GM19395 (cell line): ENCODE data around the gene SNRNP35.
"Not testable (repeated sequence)": the region's sequence is repeated elsewhere in the genome, so short reads cannot be mapped to it uniquely, and the experiment has no call there.

Experiments used
- ATAC-seq: cut with Tn5 transposase; IDR thresholded peaks from one replicate; pipeline ENCODE4 v1.9.1; 2021; ENCODE audit warnings: mild to moderate bottlenecking, moderate library complexity; ENCODE audit not compliant: unreplicated experiment

Gene SNRNP35

DNA sequence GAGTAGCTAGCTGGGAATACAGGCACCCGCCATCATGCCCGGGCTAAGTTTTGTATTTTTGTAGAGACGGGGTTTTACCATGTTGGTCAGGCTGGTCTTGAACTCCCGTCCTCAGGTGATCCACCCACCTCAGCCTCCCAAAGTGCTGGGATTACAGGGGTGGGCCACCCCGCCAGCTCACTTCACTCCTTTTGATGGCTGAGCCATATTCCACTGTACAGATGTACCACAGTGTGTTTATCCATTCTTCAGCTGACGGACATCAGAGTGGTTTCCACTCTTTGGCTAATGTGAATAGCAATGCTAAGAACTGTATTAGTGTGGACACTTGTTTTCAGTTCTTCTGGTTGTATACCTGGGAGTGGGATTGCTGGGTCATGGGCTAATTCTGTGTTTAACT, 29.5 kb downstream of the SNRNP35 start:
- no peak for ATAC-seq

DNA sequence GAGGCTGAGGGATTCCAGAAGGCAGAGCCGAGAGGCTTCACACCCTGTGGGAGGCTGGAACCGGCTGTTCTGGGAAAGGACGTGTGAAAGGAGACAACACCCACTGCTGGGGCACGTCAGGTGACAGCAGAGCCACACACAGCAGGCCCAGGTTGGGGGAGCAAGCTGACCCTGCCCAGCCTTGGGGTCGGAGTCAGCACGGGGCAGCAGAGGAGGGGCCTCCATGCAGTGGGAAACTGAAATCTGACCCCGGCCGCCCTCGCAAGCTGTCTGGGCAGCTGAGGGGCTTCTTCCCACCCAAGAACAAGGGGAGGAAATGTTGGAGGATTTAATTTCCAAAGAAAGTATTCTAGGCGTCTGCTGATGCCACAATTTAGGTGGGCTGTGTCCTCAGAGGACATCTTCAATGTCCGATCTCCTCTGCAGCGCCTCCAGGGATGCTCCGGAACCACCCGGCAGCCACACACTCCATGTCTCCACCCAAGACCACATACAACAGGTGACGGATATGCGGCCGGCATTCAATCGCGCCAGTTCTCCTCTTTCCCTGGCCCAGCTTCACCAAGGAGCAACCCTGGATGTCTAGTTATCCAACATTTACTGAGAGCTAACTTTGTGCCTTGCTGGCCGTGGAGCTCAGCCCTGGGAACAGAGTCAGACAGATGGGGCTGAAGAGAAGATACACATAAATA, 30.7 kb downstream of the SNRNP35 start:
- no peak for ATAC-seq

DNA sequence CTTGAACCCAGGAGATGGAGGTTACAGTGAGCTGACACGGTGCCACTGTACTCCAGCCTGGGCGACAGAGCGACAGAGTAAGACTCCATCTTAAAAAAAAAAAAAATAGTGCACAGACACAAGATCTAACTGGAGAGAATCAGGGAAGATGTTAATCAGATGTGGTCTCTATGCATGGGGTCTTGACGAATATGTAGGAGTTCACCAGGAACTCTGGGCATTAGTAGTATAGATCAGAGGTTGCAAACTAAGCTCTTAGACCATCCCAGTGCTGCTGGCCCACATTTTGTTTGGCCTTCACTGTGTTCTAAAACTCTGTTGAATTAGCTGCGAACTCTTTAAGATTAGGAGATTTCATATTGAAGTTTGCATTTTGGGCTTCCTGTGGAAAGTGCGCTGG, 31.6 kb downstream of the SNRNP35 start:
- no peak for ATAC-seq

DNA sequence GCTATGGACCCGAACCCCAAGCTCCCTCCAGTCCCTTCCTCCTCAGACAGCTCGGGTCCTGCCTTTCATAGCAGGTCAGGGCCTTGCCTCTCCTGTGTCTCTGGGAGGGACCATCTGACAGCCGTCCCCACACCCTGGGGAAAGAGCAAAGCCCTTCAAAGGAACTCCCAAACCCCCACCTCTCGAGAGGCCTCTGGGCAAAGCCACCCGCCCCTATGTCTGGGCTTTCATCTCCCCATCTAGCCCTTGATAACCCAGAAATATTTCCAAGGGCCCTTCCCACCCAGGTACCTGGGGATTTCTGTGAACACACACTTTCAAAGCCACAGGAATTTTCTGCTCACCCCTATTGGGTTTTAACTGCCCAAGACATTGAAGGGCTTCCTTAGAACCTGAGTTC, 32.1 kb downstream of the SNRNP35 start:
- no peak for ATAC-seq

DNA sequence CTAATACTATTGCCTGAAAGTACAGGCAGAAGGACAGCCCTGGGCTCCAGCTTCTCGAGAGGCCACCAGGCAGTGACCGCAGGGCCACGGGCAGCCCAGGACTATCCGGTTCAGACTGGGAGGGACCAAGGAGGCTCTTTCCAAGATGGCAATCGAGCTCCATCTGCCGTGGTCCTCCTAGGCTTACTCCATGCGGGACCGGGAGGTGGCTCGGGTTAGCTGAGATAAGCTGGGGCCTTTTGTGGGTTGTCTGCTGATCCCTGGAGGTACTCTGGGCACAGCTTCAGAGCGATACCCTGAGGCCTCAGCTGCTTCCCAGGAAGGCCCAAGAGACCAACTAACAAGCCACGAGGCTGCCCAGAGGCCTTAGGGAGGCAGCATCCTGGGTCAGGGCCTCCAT, 33.1 kb downstream of the SNRNP35 start:
- no peak for ATAC-seq

DNA sequence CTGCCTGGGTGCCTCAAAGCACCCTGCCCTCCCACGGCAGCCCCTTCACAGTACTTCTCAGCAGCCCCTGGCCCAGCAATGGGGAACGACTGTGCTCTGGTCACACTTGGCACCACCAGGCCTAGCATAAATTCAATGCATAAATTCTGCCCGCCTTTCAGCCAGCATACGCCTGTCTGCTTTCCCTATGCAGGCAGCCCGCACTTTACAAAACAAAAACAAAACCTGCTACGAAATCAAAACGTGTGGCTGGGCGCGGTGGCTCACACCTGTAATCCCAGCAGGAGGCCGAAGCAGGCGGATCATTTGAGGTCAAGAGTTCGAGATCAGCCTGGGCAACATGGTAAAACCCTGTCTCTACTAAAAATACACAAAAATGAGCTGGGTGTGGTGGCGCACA, 33.5 kb downstream of the SNRNP35 start:
- no peak for ATAC-seq

DNA sequence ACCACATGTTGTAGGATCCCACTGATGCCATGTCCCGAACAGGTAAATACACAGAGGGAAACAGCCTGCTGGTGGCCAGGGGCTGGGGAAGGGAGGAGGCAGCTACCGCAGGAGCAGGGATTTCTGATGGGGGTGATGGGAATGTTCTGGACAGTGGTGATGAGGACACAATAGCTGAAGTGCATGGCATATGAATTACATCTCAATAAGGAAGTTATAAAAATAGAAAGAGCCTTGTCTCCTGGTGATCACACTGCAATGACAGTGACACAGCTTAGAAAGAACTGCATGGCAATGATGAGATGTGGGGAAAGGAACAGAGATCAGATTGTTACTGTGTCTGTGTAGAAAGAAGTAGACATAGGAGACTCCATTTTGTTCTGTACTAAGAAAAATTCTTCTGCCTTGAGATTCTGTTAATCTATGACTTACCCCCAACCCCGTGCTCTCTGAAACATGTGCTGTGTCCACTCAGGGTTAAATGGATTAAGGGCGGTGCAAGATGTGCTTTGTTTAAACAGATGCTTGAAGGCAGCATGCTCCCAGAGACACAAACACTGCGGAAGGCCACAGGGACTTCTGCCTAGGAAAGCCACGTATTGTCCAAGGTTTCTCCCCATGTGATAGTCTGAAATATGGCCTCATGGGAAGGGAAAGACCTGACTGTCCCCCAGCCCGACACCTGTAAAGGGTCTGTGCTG, 34.5 kb downstream of the SNRNP35 start:
- not testable (repeated sequence) for ATAC-seq

DNA sequence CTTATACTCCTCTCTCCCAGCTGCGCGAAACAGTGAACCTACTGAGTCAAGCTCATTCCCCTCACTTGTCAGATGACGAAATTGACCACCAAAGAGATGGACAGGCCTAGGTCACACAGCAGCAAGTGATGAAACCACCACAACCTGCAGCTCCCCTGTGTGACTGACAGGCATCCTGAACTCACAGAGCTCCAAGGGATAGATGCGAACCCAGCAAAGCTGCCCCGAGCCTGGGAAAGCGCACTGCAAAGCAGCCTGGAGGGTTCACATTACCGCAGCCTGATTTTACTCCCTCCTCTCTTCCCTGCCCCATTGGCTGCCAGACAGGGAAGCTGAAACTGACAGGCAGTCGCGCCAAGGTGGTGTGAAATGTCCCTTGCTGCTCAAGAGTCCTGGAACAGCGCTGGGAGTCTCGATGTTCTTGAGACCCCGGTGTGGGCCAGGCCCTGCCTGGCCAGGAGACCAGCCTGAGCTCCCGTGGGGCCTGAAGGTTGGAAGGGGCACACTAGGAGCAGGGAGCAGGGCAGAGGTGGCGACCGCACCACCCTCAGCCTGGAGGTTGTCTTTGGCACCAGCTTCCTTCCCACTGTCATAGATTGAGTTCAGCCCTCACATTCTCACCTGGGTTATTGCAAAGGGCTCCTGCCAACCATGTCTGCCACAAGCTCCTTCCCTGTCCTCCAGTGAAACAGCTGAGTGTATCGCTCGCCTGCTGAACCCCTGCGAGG, 36.3 kb downstream of the SNRNP35 start:
- ATAC-seq = no peak

DNA sequence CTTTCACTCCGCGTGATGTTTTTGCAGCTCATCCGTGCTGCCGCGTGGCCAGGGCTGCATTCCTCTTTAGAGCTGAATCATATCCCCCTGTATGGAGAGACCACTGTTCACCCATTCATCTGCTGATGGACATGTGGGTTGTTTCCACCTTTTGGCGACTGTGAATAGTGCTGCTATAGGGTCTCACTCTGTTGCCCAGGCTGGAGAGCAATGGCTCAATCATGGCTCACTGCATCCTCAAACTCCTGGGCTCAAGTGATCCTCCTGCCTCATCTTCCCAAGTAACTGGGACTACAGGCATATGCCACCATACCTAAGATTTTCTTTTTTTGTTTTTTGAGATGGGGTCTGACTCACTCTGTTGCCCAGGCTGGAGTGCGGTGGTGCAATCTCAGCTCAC, 39.1 kb downstream of the SNRNP35 start:
- ATAC-seq = no peak

DNA sequence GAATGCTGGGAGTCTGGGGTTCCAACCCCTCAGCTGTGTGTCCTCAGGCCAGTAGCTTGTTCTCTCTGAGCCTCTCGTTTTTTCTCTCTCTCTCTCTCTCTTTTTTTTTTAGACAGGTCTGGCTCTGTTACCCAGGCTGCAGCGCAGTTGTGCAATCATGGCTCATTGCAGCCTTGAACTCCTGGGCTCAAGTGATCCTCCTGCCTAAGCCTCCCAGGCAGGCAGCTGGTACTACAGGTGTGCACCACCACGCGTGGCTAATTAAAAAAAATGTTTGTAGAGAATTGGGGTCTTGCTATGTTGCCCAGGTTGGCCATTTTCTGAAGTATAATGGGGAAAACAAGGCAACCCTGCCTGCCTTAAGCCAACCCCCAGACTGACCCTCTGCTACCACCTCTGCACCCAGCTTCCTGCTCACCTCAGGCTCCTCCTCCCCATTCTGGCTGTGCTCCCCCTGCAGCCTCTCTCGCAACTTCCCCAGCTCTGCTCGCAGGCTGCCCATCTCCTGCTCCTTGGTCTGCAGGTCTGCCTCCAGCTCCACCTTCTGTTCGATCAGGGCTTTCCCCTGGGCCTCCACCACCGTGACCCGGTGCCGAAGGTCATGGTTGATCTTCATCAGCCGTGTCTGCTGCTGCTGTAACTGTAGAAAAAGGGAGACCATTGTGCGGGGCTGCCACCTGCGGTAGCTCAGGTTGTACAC, 40.3 kb downstream of the SNRNP35 start:
- ATAC-seq = no peak

DNA sequence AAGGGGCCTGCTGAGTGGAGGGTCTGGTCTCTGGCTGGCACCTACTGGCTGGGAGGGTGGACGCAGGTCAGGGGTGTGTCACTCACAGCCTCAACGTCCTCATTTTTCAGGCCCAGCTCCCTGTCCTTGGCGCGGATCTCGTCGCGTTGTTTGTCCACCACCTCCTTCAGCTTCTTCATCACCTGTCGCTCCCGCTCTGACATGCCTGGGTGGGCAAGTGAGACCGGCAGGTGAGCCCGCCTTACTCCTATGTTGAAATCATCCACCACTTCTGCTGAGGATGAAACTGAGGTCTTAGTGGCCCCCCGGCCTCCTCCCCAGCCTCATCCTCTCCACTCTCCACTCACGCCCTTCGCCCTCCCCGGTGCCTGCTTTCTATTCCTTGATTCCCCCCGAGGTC, 41.4 kb downstream of the SNRNP35 start:
- no peak for ATAC-seq

DNA sequence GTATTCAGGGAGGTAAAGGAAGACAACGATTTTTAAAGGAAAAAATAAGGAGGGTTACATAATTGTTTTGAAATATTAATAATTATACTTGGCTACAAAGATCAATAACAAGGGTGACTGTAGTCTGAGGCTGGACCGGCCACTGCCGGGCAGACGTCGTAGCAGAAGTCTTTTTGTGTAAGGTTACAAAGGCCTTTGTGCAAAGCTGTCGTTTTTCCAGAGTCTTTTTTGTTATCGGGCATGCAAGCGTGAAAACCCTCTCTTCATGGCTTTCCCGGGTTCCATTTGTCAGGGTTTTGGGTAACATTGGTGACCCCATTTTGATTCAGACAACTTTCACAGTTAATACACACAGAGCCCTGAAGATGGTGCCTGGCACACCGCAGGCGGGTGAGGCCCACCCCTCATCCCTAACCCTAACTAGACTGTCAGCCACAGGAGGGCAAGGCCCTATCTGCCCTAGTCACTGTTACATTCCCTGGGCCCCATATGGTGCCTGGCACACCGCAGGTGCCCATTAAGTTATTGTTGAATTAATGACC, 44.3 kb downstream of the SNRNP35 start:
- ATAC-seq = no peak

DNA sequence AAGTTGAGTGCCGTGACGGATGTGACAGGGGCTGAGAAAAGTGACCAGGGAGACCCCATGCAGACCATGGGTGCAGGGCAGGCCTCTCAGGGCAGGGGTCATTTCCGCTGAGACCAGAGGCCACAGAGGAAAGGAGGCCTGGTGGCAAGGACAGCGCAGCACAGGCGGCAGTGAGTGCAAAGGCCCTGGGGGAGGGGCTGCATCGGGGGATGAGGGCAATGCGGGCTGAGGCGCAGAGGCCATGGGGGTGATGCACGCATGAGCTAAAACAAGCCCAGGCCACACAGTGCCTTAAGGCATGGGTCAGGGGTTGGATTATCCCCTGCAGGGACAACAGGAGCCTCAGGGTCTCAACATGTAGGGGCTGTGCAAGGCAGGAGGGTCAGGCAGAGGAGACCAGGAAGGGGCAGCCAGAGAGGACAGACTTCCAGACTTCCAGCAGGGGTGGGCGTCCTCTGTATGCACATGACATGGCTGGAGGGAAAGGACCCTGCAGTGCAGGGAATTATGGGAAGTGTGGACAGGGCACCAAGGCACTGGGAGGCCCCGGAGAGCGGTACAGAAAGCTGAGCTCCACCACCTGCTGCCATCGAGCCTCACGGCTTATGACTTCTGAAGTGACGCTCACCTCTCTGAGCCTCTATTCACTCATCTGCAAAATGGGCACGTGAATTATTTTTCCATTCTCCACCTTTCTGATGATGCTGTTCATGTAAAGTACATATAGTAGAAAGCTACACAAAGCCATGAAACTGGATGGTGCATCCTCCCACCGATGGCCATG, 48.3 kb downstream of the SNRNP35 start:
- no peak for ATAC-seq

DNA sequence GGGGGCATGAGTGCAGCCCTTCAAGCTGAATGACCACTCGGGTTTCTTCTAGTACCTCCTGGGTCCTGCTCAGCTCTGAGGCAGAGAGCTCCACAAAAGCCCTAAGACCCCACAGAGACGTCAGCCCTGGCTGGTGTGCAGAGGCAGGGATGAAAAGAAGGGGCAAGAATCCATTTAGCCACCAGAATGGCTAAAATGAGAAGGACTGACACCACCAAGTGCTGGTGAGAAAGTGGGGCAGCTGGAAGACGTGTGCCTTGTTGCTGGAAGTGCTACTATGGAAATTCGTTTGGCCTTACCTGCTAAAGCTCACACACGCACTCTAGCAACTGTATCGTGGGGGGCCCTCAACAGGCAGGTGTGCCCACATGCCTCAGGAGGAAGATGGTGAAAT, 48.9 kb downstream of the SNRNP35 start:
- ATAC-seq = no peak

DNA sequence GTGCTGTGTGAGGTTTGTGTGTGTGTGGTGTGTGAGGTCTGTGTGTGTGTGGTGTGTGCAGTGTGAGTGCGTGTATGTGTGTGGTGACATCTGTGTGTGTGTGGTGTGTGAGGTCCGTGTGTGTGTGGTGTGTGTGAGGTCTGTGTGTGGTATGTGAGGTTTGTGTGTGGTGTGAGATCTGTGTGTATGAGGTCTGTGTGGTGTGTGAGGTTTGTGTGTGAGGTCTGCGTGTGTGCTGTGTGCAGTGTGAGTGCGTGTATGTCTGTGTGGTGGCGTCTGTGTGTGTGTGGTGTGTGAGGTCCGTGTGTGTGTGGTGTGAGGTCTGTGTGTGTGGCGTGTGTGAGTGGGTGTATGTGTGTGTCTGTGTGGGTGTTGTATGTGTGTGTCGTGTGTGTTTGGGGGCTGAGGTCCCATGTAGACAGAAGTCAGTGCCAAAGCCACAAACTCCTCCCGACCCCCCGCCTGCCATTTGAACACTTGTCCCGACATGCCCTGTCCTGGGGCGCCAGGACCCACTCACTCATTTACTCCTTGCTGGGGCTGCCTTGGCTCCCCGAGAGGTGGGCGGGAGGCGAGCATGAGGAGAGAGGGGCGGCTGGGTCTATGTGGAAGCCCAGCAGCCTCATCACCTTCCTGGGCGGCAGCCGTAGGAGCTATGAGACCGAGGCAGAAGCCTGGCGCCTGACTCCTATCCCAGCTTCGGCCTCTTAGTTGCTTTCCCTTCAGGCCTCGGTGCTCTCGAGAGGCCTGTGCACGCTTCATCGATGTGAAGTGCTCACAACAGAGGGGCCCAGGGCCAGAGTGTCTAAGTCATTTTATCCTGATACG, 55.1 kb downstream of the SNRNP35 start:
- no peak for ATAC-seq

DNA sequence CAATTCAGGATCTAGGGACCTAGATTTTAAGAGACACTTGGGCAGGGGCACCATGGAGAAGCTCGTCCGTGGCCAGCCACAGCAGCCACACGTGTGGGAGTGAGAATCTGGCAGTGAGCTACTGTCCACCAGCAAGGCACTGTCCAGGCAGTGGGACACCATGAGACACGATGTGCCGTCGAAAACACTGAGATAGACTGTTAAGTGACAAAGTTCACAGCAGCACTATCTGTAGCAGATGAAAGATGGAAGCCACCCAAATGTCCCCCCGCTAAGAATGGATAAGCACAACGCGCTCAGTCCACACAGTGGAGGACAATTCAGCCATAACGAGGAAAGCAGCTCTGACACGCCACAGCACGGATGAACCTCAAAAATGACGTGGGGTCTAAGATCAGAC, 55.9 kb downstream of the SNRNP35 start:
- no peak for ATAC-seq

DNA sequence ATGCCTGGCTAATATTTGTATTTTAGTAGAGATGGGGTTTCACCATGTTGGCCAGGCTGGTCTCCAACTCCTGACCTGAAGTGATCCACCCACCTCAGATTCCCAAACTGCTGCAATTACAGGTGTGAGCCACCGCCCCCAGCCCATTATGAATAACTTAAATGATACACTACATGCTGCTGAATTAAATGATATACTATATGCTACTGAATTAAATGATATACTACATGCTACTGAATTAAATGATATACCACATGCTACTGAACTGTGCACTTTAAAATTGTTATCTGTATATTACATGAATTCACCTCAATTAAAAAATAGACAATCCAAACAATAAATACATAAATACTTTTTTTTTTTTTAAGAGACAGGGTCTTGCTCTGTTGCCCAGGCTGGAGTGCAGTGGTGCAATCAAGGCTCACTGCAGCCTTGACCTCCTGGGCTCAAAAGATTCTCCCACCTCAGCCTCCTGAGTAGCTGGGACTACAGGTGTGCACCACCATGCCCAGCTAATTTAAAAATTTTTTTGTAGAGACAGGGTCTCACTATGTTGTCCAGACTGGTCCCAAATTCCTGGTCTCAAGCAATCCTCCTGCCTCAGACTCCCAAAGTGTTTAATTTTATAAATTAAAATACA, 56.8 kb downstream of the SNRNP35 start:
- not testable (repeated sequence) for ATAC-seq

DNA sequence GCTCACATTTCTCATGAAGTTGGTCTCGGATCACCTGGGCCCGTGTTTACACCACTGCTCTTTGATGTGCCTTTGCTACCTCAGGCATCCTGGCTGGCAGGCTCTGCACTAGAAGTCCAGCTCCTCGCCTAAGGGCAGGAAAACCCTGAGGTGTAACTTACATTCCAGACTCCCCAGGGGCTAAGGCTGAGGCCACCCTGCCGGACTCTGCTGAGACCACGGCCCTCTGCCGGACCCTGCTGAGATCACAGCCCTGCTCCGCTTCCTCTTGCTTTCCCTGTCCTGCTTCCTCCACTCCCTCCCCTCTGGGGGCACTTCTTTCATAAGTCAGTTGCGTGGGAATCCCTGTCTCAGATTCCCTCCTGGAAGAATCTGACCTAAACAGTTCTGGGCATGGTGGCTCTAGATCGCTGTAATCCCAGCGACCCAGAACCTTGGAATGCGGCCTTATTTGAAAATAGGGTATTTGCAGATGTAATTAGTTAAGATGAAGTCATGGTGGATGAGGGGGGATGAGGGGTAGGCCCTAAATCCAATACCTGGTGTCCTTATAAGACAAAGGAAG, 58.4 kb downstream of the SNRNP35 start:
- no peak for ATAC-seq
